Heart right ventricle (tissue), 16 donors: ENCODE results near the gene NSUN7. TPM values are rescaled to one million over a fixed set of nuclear protein-coding genes. Genes with fewer than 3 reads are reported as not detected.

ENCODE experiments used
- ATAC-seq, 8 donors: fragments of 200-7000 bp; cut with Tn5 transposase; one replicate each; pipeline ENCODE4 v1.9.1; 2020; ENCODE audit warnings: mild to moderate bottlenecking in 8 of 8, moderate library complexity in 8 of 8, moderate number of reproducible peaks in 1 of 8
- DNase-seq, 2 donors: peaks; one replicate each; pipeline ENCODE4 v3.0.0-alpha.2; 2020
- H3K27ac ChIP-seq, 10 donors: fragments of 200-600 bp; sonication (generic) in 2 of 10; one replicate each; pipeline versions ENCODE4 v1.5.0 to v1.8.0; 2020 to 2022; ENCODE audit warnings: mild to moderate bottlenecking in 3 of 10
- H3K27me3 ChIP-seq, 7 donors: fragments of 200-600 bp; one replicate each; pipeline ENCODE4 v1.8.0; 2021 to 2022; ENCODE audit warnings: mild to moderate bottlenecking in 2 of 7
- H3K36me3 ChIP-seq, 9 donors: fragments of 200-600 bp; sonication (generic) in 1 of 9; one replicate each; pipeline versions ENCODE4 v1.5.0 to v1.8.0; 2020 to 2022; ENCODE audit warnings: mild to moderate bottlenecking in 2 of 9
- H3K4me1 ChIP-seq, 9 donors: fragments of 200-600 bp; sonication (generic) in 1 of 9; one replicate each; pipeline versions ENCODE4 v1.5.0 to v1.8.0; 2020 to 2022; ENCODE audit warnings: mild to moderate bottlenecking in 4 of 9
- H3K4me3 ChIP-seq, 10 donors: fragments of 200-600 bp; sonication (generic) in 2 of 10; one replicate each; pipeline versions ENCODE4 v1.5.0 to v1.8.0; 2020 to 2022; ENCODE audit warnings: mild to moderate bottlenecking in 7 of 10, moderate library complexity in 2 of 10
- H3K9me3 ChIP-seq, 11 donors: fragments of 200-600 bp in 10 of 11; sonication (generic) in 2 of 11; one replicate each; pipeline versions ENCODE4 v1.5.0 to v1.8.0; 2013 to 2022; ENCODE audit warnings: mild to moderate bottlenecking in 2 of 11, control low read depth in 1 of 11, moderate library complexity in 1 of 11
- CTCF ChIP-seq, 9 donors: fragments of 200-600 bp; sonication (generic) in 2 of 9; IDR thresholded peaks; one replicate each; pipeline versions ENCODE4 v1.5.0 to v1.8.0; 2021 to 2022; ENCODE audit warnings: antibody characterized with exemption in 9 of 9, mild to moderate bottlenecking in 5 of 9, moderate library complexity in 1 of 9
- WGBS, 2 donors: extraction: QIAGEN DNeasy Blood & Tissue Kit; methylation state at CpG; one replicate each; pipeline ENCODE4 v1.1.7; 2013; ENCODE audit warnings: inconsistent platforms in 1 of 2; 5-methylcytosine and 5-hydroxymethylcytosine counted together
- intact Hi-C, 10 donors: fragments of 100-400 bp; cut with DNase I; formaldehyde crosslinking; loops; one replicate each; pipeline versions ENCODE4 v1.11.1 to v1.14.2; 2022
- polyA plus RNA-seq, 2 donors: library from polyadenylated mRNA; stranded (reverse); fragments of 200-250 nt; gene quantifications; one replicate each; pipeline ENCODE4 v1.2.3, GENCODE V29; 2013
- total RNA-seq, 10 donors: library from RNA; stranded (reverse); fragmentation: NEBNext Ultra II Directional in 3 of 10; extraction: Animal tissue kit (Norgen Biotek cat#: 25700) in 3 of 10; gene quantifications; one replicate each; pipeline versions ENCODE4 v1.2.1 to v1.2.4, GENCODE V29; 2021 to 2023
- donor health status: Arrhythmogenic right ventricular cardiomyopathy.
- donor health status: ischemic (EF 13 %, LVEDD 7.1; RV severe dilation, severe dysfunction).
- donor health status: healthy with polysubstance abuse.
- donor health status: DM: no; HTN: yes; CAD: no.
- donor health status: DM: no; HTN: no; CAD: no.
- donor health status: ischemic (EF 25% LVEDD 6.9; RV normal size, moderate dysfunction).
- donor health status: ischemic (EF 25% LVEDD 5.7; RV mildly dilated, moderate dysfunction).
- donor health status: healthy.
- donor health status: DM: yes; HTN: yes; CAD: no.
- donor health status: Ischemic cardiomyopathy.
- donor health status: ischemic (EF 35%, LVEDD 5.7; RV mildly dilated, moderate dysfunction).
- donor health status: nonischemic (EF 11% LVEDD 7.7; RV severe dilation, severe dysfunction).
- donor health status: DM: yes; HTN: yes; CAD: no.
- donor health status: PGD.
- donor health status: ischemic (EF 29% LVEDD 5.4; RV normal size, mild dysfunction).
- donor health status: nonischemic (EF 23%, LVEDD 6.1; RV moderate dilation, normal function).

The NSUN7 gene
- total and polyA plus RNA-seq, 12 donors = 0.03 to 1.3 (median 0.23) TPM; not detected in 3

GRCh38 chr4:40730091-40730679 lies 19.6 kb upstream of the NSUN7 start:
- H3K9me3 ChIP-seq = no peaks in the 10 kb centered on the region
- intact Hi-C loops = loop anchor here in 7 of 10 donors (5.0 to 10.0 kb wide), 4 partner anchors 112 to 485 kb away; partner anchors contain the start of gene APBB2 (in 2 of the 7)
- DNase-seq (no peak), ATAC-seq (no peak)
- whole genome bisulfite sequencing, 2 donors = 88 to 93% methylated on average over 5 of the region's 5 CpGs
- H3K27me3 ChIP-seq = peaks cover 0 to 3% (median 0%) of the 10 kb centered on the region in 7 donors
- H3K4me3 ChIP-seq = no peak overlapping the region
- H3K27ac ChIP-seq = peak overlapping the region in 1 of 10 donors; percentile 75
- no peaks in the 10 kb centered on the region for H3K36me3 ChIP-seq
- TF ChIP-seq CTCF (IDR thresholded peaks at IDR 0.05) = no peak
- peaks cover 0 to 36% (median 7%) of the 10 kb centered on the region in 9 donors for H3K4me1 ChIP-seq

- ATAC-seq = peak in 3 of 8 donors; percentile 8 to 45 (median 22)
- no peaks in the 10 kb centered on the region for H3K9me3 ChIP-seq
- peaks cover 0 to 36% (median 7%) of the 10 kb centered on the region in 9 donors for H3K4me1 ChIP-seq
- no peaks in the 10 kb centered on the region for H3K36me3 ChIP-seq
- intact Hi-C loops = loop anchor here in 7 of 10 donors (5.0 to 10.0 kb wide), 4 partner anchors 111 to 483 kb away; partner anchors contain the start of gene APBB2 (in 2 of the 7)
- no peaks in the 10 kb centered on the region for H3K27me3 ChIP-seq
- H3K27ac ChIP-seq = peak overlapping the region in 6 of 10 donors; percentile 5 to 75 (median 39)
- H3K4me3 ChIP-seq = no peak overlapping the region
- no peak for DNase-seq
- TF ChIP-seq CTCF (IDR thresholded peaks at IDR 0.05) = no peak
Observed at GRCh38 chr4:40731361-40731760, 18.4 kb upstream of the NSUN7 start.

GRCh38 chr4:40731792-40732245 lies 17.9 kb upstream of the NSUN7 start:
- no peak overlapping the region for H3K4me3 ChIP-seq
- DNase-seq (peak; percentile 17 to 60), ATAC-seq (peak in 7 of 8 donors; percentile 51 to 87 (median 75))
- 8 to 9% methylated on average over 6 of the region's 6 CpGs for WGBS, 2 donors
- H3K27ac ChIP-seq = peak overlapping the region in 6 of 10 donors; percentile 5 to 75 (median 39)
- H3K9me3 ChIP-seq = no peaks in the 10 kb centered on the region
- H3K4me1 ChIP-seq = peaks cover 0 to 36% (median 7%) of the 10 kb centered on the region in 9 donors
- no peaks in the 10 kb centered on the region for H3K36me3 ChIP-seq
- H3K27me3 ChIP-seq = no peaks in the 10 kb centered on the region
- intact Hi-C loops = loop anchor here in 7 of 10 donors (5.0 to 10.0 kb wide), 4 partner anchors 110 to 483 kb away; partner anchors contain the start of gene APBB2 (in 2 of the 7)
- no peak for TF ChIP-seq CTCF (IDR thresholded peaks at IDR 0.05)

- intact Hi-C loops = loop anchor here in 7 of 10 donors (5.0 to 10.0 kb wide), 4 partner anchors 109 to 481 kb away; partner anchors contain the start of gene APBB2 (in 2 of the 7)
- Histone ChIP-seq H3K9me3 (no peaks in the 10 kb centered on the region), H3K36me3 (no peaks in the 10 kb centered on the region), H3K4me3 (no peak overlapping the region), H3K27me3 (peaks cover 0 to 6% (median 0%) of the 10 kb centered on the region in 7 donors), H3K4me1 (peaks cover 0 to 36% (median 7%) of the 10 kb centered on the region in 9 donors), H3K27ac (no peak overlapping the region)
- TF ChIP-seq CTCF (IDR thresholded peaks at IDR 0.05) = no peak
- WGBS, 2 donors = 72 to 80% methylated on average over 7 of the region's 7 CpGs
- ATAC-seq (no peak), DNase-seq (no peak)
Observed at GRCh38 chr4:40733752-40734151, 16.0 kb upstream of the NSUN7 start.
